H4 (cell line): ENCODE measurements around the gene SLC22A4. TPM values are rescaled to one million over a fixed set of nuclear protein-coding genes. Genes with fewer than 3 reads are reported as not detected.

Experiments used
- DNase-seq: peaks from one replicate; pipeline ENCODE4 v3.0.0-alpha.2; 2015; ENCODE audit warnings: low spot score
- total RNA-seq: library from RNA; depleted of rRNA; stranded (reverse); fragments of >200 nt; shearing (Covaris generic); gene quantifications from 2 replicates; pipeline ENCODE4 v1.2.3, GENCODE V29; 2014

SLC22A4 gene
- total RNA-seq, 1 experiment from 2014 or later: 4.2 TPM

GRCh38 chr5:132299917-132300316 is 5.7 kb downstream of the SLC22A4 start:
- DNase-seq: no peak

- DNase-seq: no peak
Observed at GRCh38 chr5:132300577-132301343, 6.6 kb downstream of the SLC22A4 start.

- DNase-seq: no peak
Observed at GRCh38 chr5:132301344-132302271, 7.4 kb downstream of the SLC22A4 start.

- no peak for DNase-seq
Observed at GRCh38 chr5:132302413-132302812, 8.2 kb downstream of the SLC22A4 start.

- DNase-seq: no peak
Observed at GRCh38 chr5:132303589-132303988, 9.4 kb downstream of the SLC22A4 start.

- DNase-seq: no peak
Observed at GRCh38 chr5:132305420-132305819, 11.2 kb downstream of the SLC22A4 start.

- no peak for DNase-seq
Observed at GRCh38 chr5:132308701-132309100, 14.5 kb downstream of the SLC22A4 start.

- DNase-seq: no peak
Observed at GRCh38 chr5:132309679-132310078, 15.5 kb downstream of the SLC22A4 start.

- DNase-seq: no peak
Observed at GRCh38 chr5:132310141-132310834, 16.1 kb downstream of the SLC22A4 start.

GRCh38 chr5:132313366-132313765 is 19.2 kb downstream of the SLC22A4 start:
- no peak for DNase-seq

GRCh38 chr5:132313961-132314432 is 19.8 kb downstream of the SLC22A4 start:
- no peak for DNase-seq

- DNase-seq: no peak
Observed at GRCh38 chr5:132315529-132316067, 21.4 kb downstream of the SLC22A4 start.

- no peak for DNase-seq
Observed at GRCh38 chr5:132319975-132320374, 25.8 kb downstream of the SLC22A4 start.

GRCh38 chr5:132321109-132321721 is 27.0 kb downstream of the SLC22A4 start:
- no peak for DNase-seq

GRCh38 chr5:132322266-132322665 is 28.1 kb downstream of the SLC22A4 start:
- DNase-seq: no peak

GRCh38 chr5:132323202-132323601 is 29.0 kb downstream of the SLC22A4 start:
- DNase-seq: no peak

GRCh38 chr5:132325691-132326090 is 31.5 kb downstream of the SLC22A4 start:
- DNase-seq: no peak

- DNase-seq: no peak
Observed at GRCh38 chr5:132327252-132327955, 33.2 kb downstream of the SLC22A4 start.

GRCh38 chr5:132334812-132335211 is 40.6 kb downstream of the SLC22A4 start:
- no peak for DNase-seq

GRCh38 chr5:132335402-132335801 is 41.2 kb downstream of the SLC22A4 start:
- no peak for DNase-seq

- no peak for DNase-seq
Observed at GRCh38 chr5:132339502-132339901, 45.3 kb downstream of the SLC22A4 start.
